Astrocyte (in vitro differentiated cells and primary cell): Measurements from ENCODE around the gene ACOT6.

Experiments used
- EZH2 ChIP-seq: IDR thresholded peaks from 2 replicates; pipeline ENCODE4 v1.6.1; 2012; ENCODE audit warnings: mild to moderate bottlenecking, low read length, inconsistent platforms; ENCODE audit not compliant: insufficient read depth
- TF ChIP-seq, protein P1 (sequence below): IDR thresholded peaks from 2 replicates; pipeline ENCODE4 v1.5.1; 2011; ENCODE audit warnings: low read depth, mild to moderate bottlenecking, inconsistent platforms, low read length, moderate library complexity; ENCODE audit not compliant: insufficient read depth

GRCh38 chr14:73620268-73620667 lies 8.0 kb downstream of the ACOT6 start:
- TF ChIP-seq, protein P1, sequence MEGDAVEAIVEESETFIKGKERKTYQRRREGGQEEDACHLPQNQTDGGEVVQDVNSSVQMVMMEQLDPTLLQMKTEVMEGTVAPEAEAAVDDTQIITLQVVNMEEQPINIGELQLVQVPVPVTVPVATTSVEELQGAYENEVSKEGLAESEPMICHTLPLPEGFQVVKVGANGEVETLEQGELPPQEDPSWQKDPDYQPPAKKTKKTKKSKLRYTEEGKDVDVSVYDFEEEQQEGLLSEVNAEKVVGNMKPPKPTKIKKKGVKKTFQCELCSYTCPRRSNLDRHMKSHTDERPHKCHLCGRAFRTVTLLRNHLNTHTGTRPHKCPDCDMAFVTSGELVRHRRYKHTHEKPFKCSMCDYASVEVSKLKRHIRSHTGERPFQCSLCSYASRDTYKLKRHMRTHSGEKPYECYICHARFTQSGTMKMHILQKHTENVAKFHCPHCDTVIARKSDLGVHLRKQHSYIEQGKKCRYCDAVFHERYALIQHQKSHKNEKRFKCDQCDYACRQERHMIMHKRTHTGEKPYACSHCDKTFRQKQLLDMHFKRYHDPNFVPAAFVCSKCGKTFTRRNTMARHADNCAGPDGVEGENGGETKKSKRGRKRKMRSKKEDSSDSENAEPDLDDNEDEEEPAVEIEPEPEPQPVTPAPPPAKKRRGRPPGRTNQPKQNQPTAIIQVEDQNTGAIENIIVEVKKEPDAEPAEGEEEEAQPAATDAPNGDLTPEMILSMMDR, result no peak
- no peak for TF ChIP-seq EZH2
